ENCODE results near the gene ATRAID.

ATRAID gene

GRCh38 chr2:27243391-27244130 lies 31.7 kb downstream of the ATRAID start:
- H2BK15ac ChIP-seq (replicated peaks; ENCODE audit: low read depth), result no peak overlapping the region
- no peak overlapping the region for H3K18ac ChIP-seq (ENCODE audit: low read length)
- H3K4me1 ChIP-seq (ENCODE audit: control insufficient read depth, low read depth, low read length), result no peaks in the 10 kb centered on the region
- no peaks in the 10 kb centered on the region for H3K79me1 ChIP-seq (ENCODE audit: low read length)
- no peak overlapping the region for H2BK120ac ChIP-seq (ENCODE audit: low read depth, low read length)
- no peak overlapping the region for H3K9ac ChIP-seq (ENCODE audit: low read length)
- no peak overlapping the region for H3K56ac ChIP-seq (ENCODE audit: low read length)
- no peak overlapping the region for H2AK5ac ChIP-seq (ENCODE audit: low read length)
- no peak overlapping the region for H4K8ac ChIP-seq (ENCODE audit: low read depth, low read length)
- no peak overlapping the region for H2BK5ac ChIP-seq (ENCODE audit: low read length)
- H3K79me2 ChIP-seq (ENCODE audit: control insufficient read depth, insufficient read depth, low read length), result no peaks in the 10 kb centered on the region
- no peak overlapping the region for H3K27ac ChIP-seq (ENCODE audit: low read depth, low read length)
- no peak overlapping the region for H3K4me2 ChIP-seq (ENCODE audit: low read length)
- no peak for DNase-seq
- H4K5ac ChIP-seq (ENCODE audit: low read length), result no peak overlapping the region
- H3K23ac ChIP-seq (ENCODE audit: low read length), result no peak overlapping the region
- H3K27me3 ChIP-seq (ENCODE audit: insufficient read depth, low read length, poor library complexity), result no peaks in the 10 kb centered on the region
- H3K36me3 ChIP-seq (ENCODE audit: control insufficient read depth, insufficient read depth, low read length), result peaks cover 31% of the 10 kb centered on the region
- no CpG with 5 or more reads among the region's 19 CpGs for WGBS (ENCODE audit: extremely low coverage, insufficient coverage, low lambda C conversion rate)
- H3K4ac ChIP-seq (ENCODE audit: low read depth, low read length), result no peak overlapping the region
- H3K4me3 ChIP-seq (ENCODE audit: low read length), result no peak overlapping the region

GRCh38 chr2:27245116-27245515 lies 33.3 kb downstream of the ATRAID start:
- Histone ChIP-seq H2BK15ac (replicated peaks; ENCODE audit: low read depth) (no peak overlapping the region), H3K79me1 (ENCODE audit: low read length) (no peaks in the 10 kb centered on the region), H2BK120ac (ENCODE audit: low read depth, low read length) (no peak overlapping the region), H2BK5ac (ENCODE audit: low read length) (no peak overlapping the region), H3K27me3 (ENCODE audit: insufficient read depth, low read length, poor library complexity) (no peaks in the 10 kb centered on the region), H3K23ac (ENCODE audit: low read length) (no peak overlapping the region), H4K5ac (ENCODE audit: low read length) (no peak overlapping the region), H2AK5ac (ENCODE audit: low read length) (no peak overlapping the region), H3K4ac (ENCODE audit: low read depth, low read length) (no peak overlapping the region), H3K27ac (ENCODE audit: low read depth, low read length) (no peak overlapping the region), H3K36me3 (ENCODE audit: control insufficient read depth, insufficient read depth, low read length) (peaks cover 25% of the 10 kb centered on the region), H3K4me2 (ENCODE audit: low read length) (no peak overlapping the region), H3K56ac (ENCODE audit: low read length) (no peak overlapping the region), H3K79me2 (ENCODE audit: control insufficient read depth, insufficient read depth, low read length) (no peaks in the 10 kb centered on the region), H3K4me1 (ENCODE audit: control insufficient read depth, low read depth, low read length) (no peaks in the 10 kb centered on the region), H3K9ac (ENCODE audit: low read length) (no peak overlapping the region), H4K8ac (ENCODE audit: low read depth, low read length) (no peak overlapping the region), H3K4me3 (ENCODE audit: low read length) (no peak overlapping the region), H3K18ac (ENCODE audit: low read length) (no peak overlapping the region)
- no peak for DNase-seq
- no CpG with 5 or more reads among the region's 10 CpGs for WGBS (ENCODE audit: extremely low coverage, insufficient coverage, low lambda C conversion rate)

GRCh38 chr2:27245626-27246025 lies 33.8 kb downstream of the ATRAID start:
- Histone ChIP-seq H2BK120ac (ENCODE audit: low read depth, low read length) (no peak overlapping the region), H3K4me2 (ENCODE audit: low read length) (no peak overlapping the region), H2BK5ac (ENCODE audit: low read length) (no peak overlapping the region), H3K79me2 (ENCODE audit: control insufficient read depth, insufficient read depth, low read length) (no peaks in the 10 kb centered on the region), H4K8ac (ENCODE audit: low read depth, low read length) (no peak overlapping the region), H3K56ac (ENCODE audit: low read length) (no peak overlapping the region), H3K27me3 (ENCODE audit: insufficient read depth, low read length, poor library complexity) (no peaks in the 10 kb centered on the region), H3K23ac (ENCODE audit: low read length) (no peak overlapping the region), H3K4me3 (ENCODE audit: low read length) (no peak overlapping the region), H3K9ac (ENCODE audit: low read length) (no peak overlapping the region), H3K4me1 (ENCODE audit: control insufficient read depth, low read depth, low read length) (peaks cover 3% of the 10 kb centered on the region), H2AK5ac (ENCODE audit: low read length) (no peak overlapping the region), H3K27ac (ENCODE audit: low read depth, low read length) (no peak overlapping the region), H3K4ac (ENCODE audit: low read depth, low read length) (no peak overlapping the region), H4K5ac (ENCODE audit: low read length) (no peak overlapping the region), H3K79me1 (ENCODE audit: low read length) (no peaks in the 10 kb centered on the region), H3K18ac (ENCODE audit: low read length) (no peak overlapping the region), H2BK15ac (replicated peaks; ENCODE audit: low read depth) (no peak overlapping the region), H3K36me3 (ENCODE audit: control insufficient read depth, insufficient read depth, low read length) (peaks cover 24% of the 10 kb centered on the region)
- WGBS (ENCODE audit: extremely low coverage, insufficient coverage, low lambda C conversion rate), result no CpG with 5 or more reads among the region's 4 CpGs
- DNase-seq, result no peak

- no peak overlapping the region for H3K18ac ChIP-seq (ENCODE audit: low read length)
- no peak overlapping the region for H3K9ac ChIP-seq (ENCODE audit: low read length)
- no peaks in the 10 kb centered on the region for H3K27me3 ChIP-seq (ENCODE audit: insufficient read depth, low read length, poor library complexity)
- no CpG with 5 or more reads among the region's 4 CpGs for WGBS (ENCODE audit: extremely low coverage, insufficient coverage, low lambda C conversion rate)
- H3K23ac ChIP-seq (ENCODE audit: low read length), result no peak overlapping the region
- H2BK15ac ChIP-seq (replicated peaks; ENCODE audit: low read depth), result no peak overlapping the region
- H4K5ac ChIP-seq (ENCODE audit: low read length), result no peak overlapping the region
- H3K4me2 ChIP-seq (ENCODE audit: low read length), result no peak overlapping the region
- no peak overlapping the region for H3K4me3 ChIP-seq (ENCODE audit: low read length)
- H3K4me1 ChIP-seq (ENCODE audit: control insufficient read depth, low read depth, low read length), result peaks cover 3% of the 10 kb centered on the region
- H3K79me1 ChIP-seq (ENCODE audit: low read length), result no peaks in the 10 kb centered on the region
- H4K8ac ChIP-seq (ENCODE audit: low read depth, low read length), result no peak overlapping the region
- H2BK5ac ChIP-seq (ENCODE audit: low read length), result no peak overlapping the region
- H2BK120ac ChIP-seq (ENCODE audit: low read depth, low read length), result no peak overlapping the region
- no peak for DNase-seq
- no peak overlapping the region for H2AK5ac ChIP-seq (ENCODE audit: low read length)
- no peak overlapping the region for H3K4ac ChIP-seq (ENCODE audit: low read depth, low read length)
- H3K36me3 ChIP-seq (ENCODE audit: control insufficient read depth, insufficient read depth, low read length), result peaks cover 10% of the 10 kb centered on the region
- no peak overlapping the region for H3K27ac ChIP-seq (ENCODE audit: low read depth, low read length)
- no peak overlapping the region for H3K56ac ChIP-seq (ENCODE audit: low read length)
- no peaks in the 10 kb centered on the region for H3K79me2 ChIP-seq (ENCODE audit: control insufficient read depth, insufficient read depth, low read length)
Measured at GRCh38 chr2:27247893-27248292, 36.1 kb downstream of the ATRAID start.

GRCh38 chr2:27249159-27249890 lies 37.5 kb downstream of the ATRAID start:
- no peak overlapping the region for H3K4me3 ChIP-seq (ENCODE audit: low read length)
- H3K4me2 ChIP-seq (ENCODE audit: low read length), result no peak overlapping the region
- H3K79me2 ChIP-seq (ENCODE audit: control insufficient read depth, insufficient read depth, low read length), result no peaks in the 10 kb centered on the region
- peaks cover 3% of the 10 kb centered on the region for H3K4me1 ChIP-seq (ENCODE audit: control insufficient read depth, low read depth, low read length)
- H3K9ac ChIP-seq (ENCODE audit: low read length), result no peak overlapping the region
- H3K4ac ChIP-seq (ENCODE audit: low read depth, low read length), result no peak overlapping the region
- no peak overlapping the region for H4K8ac ChIP-seq (ENCODE audit: low read depth, low read length)
- DNase-seq, result no peak
- peaks cover 3% of the 10 kb centered on the region for H3K36me3 ChIP-seq (ENCODE audit: control insufficient read depth, insufficient read depth, low read length)
- no peak overlapping the region for H4K5ac ChIP-seq (ENCODE audit: low read length)
- no peaks in the 10 kb centered on the region for H3K79me1 ChIP-seq (ENCODE audit: low read length)
- no peaks in the 10 kb centered on the region for H3K27me3 ChIP-seq (ENCODE audit: insufficient read depth, low read length, poor library complexity)
- H3K56ac ChIP-seq (ENCODE audit: low read length), result no peak overlapping the region
- no peak overlapping the region for H2AK5ac ChIP-seq (ENCODE audit: low read length)
- no peak overlapping the region for H2BK120ac ChIP-seq (ENCODE audit: low read depth, low read length)
- H3K23ac ChIP-seq (ENCODE audit: low read length), result no peak overlapping the region
- H3K18ac ChIP-seq (ENCODE audit: low read length), result no peak overlapping the region
- no peak overlapping the region for H2BK15ac ChIP-seq (replicated peaks; ENCODE audit: low read depth)
- no peak overlapping the region for H2BK5ac ChIP-seq (ENCODE audit: low read length)
- no peak overlapping the region for H3K27ac ChIP-seq (ENCODE audit: low read depth, low read length)
- WGBS (ENCODE audit: extremely low coverage, insufficient coverage, low lambda C conversion rate), result no CpG with 5 or more reads among the region's 12 CpGs
